Measurements from ENCODE around the gene AFAP1.

AFAP1 gene

DNA sequence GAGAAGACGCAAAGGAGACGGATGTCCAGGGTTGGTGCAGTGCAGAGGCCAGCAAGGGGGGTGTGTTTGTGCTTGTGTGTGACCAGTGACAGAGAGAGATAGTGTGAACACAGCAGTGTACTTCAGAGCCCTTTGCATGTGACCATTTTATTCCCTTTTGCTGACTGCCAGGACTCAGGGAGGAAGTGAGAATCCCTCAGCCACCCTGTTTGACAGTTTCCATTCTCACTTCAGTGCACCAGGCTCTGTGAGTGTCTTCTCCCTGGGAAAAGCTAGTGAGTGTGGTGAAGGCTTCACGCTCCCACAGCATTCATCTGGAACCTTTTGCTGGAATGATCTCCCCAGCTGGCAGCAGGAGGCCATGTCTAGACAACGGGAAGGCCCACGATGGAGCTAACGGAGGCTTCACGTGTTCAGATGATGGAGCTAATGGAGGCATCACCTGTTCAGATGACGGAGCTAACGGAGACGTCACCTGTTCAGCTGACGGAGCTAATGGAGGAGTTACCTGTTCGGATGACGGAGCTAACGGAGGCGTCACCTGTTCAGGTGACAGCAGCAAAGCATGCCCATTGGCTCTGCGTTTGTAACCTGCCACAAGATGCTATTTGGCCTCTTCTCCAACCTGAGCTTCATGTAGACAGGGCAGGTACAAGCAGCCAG lies 195.4 kb downstream of the AFAP1 start:
- DNase-seq (ENCODE audit: insufficient read length) (no peak), FAIRE-seq (no peak)
- TF ChIP-seq TAF1 (IDR thresholded peaks at IDR 0.05; ENCODE audit: borderline replicate concordance, low read depth, low read length) (no peak), POLR2A (IDR thresholded peaks at IDR 0.05; ENCODE audit: low read depth, low read length) (no peak), POLR2AphosphoS5 (IDR thresholded peaks at IDR 0.05; ENCODE audit: low read depth, low read length) (no peak)

DNA sequence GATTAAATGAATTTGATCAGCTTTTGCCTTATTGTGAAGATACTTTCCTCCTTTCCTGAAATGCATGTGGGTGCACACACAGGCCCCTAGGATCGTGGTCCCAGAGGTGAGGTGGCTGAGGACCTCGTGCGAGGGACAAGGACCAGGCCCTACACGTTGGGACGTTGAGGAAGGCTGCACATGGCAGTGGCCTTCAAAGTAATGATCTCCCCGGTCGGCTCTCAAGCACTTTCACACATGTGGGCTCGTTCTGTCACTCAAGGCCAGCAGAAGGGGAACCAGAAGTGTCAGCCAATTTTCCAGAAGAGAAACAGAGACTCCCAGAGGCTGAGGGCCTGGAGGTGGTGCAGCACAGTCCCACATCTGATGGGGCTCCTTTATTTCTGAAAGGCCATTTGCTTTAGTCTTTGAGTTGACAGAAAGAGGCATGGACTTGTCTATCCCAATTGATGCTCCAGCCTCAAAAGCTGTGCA lies 196.8 kb downstream of the AFAP1 start:
- TF ChIP-seq POLR2AphosphoS5 (IDR thresholded peaks at IDR 0.05; ENCODE audit: low read depth, low read length) = no peak
- DNase-seq (ENCODE audit: insufficient read length) (no peak), FAIRE-seq (no peak)

DNA sequence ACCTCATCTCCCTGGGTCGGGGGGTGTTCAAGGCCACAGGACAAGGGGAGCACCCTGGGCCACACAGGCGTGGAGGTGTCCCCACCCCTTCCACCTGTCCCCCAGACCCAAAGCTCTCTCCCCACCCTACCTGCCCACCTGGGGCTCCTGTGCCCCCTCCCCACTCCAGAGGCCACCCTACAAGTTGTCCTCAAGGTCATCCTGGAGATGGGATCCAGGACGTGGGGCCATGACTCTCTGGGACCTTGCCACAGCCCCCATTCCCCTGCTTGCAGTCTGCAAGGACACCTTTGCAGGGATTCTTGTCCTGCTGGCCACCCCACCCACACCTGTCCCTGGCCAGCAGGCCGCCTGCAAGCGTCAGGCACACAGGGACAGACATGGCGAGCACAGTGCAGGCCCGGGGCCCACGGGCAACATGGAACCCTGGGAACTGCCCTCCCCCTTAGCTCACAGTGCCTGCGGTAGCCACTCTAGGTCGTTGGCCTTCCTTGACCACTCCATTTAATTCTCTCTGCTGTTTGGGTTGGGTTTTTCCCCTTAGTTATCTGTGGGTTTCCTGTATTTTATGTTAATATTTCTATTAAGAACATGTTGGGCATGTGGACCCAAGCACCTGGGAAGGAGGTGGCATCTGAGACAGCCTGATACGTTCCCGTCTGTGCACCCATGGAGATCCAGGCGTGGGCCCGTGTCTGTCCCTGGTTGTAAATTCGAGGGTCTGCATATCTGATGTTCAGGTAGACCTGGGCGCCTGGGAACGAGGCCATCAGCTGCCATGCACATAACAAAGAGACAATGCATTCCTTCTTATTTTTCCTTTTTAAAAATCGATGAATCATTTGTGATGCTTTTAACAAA lies 197.5 kb downstream of the AFAP1 start:
- no peak for FAIRE-seq
- no peak for DNase-seq (ENCODE audit: insufficient read length)
- no peak for TF ChIP-seq POLR2A (IDR thresholded peaks at IDR 0.05; ENCODE audit: low read depth, low read length)
- TF ChIP-seq POLR2AphosphoS5 (IDR thresholded peaks at IDR 0.05; ENCODE audit: low read depth, low read length) = no peak
- TF ChIP-seq TAF1 (IDR thresholded peaks at IDR 0.05; ENCODE audit: borderline replicate concordance, low read depth, low read length) = no peak

DNA sequence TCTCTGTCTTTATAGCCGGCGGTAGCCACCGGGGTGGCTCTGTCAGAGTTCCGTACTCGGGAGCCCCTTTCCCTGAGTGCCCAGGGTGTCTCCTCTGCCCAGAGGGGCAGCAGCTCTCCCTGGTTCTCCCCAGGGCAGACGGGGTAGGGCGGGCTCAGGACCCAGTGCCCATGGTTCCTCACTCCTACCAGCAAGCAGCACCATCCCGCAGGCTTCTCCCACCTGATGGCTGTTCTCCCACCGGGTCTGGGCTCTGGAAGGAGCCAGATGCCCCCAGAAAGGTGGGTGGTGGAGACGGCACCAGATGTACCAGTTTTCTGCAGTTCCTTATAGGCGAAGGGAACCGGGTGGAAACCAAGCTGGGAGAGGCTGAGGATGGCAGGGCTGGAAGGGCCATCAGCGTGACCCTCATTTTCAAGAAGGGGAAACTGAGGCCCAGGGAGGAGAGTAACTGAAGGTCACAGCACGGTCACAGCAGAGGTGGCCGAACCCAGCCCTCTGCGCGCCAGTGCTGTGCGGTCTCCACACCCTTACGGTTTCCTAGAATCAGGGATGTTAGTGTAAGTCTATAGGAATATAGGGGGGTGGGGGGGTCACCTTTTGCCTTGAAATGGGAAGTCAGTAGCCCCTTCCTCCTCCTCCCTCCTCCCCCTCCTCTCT lies 198.7 kb downstream of the AFAP1 start:
- no peak for TF ChIP-seq POLR2A (IDR thresholded peaks at IDR 0.05; ENCODE audit: low read depth, low read length)
- no peak for TF ChIP-seq TAF1 (IDR thresholded peaks at IDR 0.05; ENCODE audit: borderline replicate concordance, low read depth, low read length)
- TF ChIP-seq POLR2AphosphoS5 (IDR thresholded peaks at IDR 0.05; ENCODE audit: low read depth, low read length) = no peak
- no peak for FAIRE-seq
- DNase-seq (ENCODE audit: insufficient read length) = no peak

DNA sequence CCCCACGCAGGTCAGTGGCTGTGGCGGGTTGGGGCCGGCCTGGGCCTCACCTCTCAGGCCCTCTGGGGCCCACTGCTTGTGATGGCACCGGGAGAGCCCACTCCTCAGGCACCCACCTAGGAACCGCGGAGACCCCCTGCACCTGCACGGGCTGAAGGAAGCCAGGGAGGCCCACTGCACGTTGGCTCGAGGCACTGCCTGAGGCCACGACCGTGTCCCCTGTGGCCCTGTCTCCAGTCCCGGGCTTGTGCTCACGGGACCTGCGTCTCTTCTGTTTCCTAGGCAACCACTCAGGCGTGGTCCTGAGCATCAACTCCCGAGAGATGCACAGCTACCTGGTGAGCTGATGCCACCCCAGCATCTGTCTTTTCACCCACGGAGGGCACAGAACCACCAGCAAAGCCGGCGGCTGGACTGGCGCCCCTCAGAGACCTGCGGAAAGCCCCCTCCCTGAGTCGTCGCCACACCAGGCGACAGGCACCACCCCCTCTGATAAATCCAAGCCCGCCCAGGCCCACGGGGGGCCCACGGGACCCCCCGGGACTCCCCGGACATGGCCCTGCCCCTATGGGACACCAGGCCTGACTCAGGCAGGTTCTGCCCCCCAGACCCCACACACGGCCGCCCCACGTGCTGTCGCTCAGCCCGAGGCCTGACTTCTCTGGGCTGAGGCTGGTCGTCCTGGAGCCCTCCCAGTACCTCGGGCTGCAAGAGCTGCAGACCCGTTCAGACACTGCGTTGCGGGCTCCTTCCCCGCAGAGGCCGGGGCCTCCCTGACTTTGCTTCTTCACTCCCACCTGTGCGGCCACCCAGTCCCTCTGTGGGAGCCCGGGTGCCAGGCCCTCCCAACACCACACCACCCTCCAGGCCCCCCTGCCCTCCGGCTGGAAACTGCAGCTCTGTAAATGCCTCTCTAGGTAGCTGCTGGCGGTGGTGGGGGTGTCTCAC lies 199.5 kb downstream of the AFAP1 start:
- DNase-seq (ENCODE audit: insufficient read length) (no peak), FAIRE-seq (no peak)
- no peak for TF ChIP-seq POLR2AphosphoS5 (IDR thresholded peaks at IDR 0.05; ENCODE audit: low read depth, low read length)
- TF ChIP-seq POLR2A (IDR thresholded peaks at IDR 0.05; ENCODE audit: low read depth, low read length) = no peak
- no peak for TF ChIP-seq TAF1 (IDR thresholded peaks at IDR 0.05; ENCODE audit: borderline replicate concordance, low read depth, low read length)

DNA sequence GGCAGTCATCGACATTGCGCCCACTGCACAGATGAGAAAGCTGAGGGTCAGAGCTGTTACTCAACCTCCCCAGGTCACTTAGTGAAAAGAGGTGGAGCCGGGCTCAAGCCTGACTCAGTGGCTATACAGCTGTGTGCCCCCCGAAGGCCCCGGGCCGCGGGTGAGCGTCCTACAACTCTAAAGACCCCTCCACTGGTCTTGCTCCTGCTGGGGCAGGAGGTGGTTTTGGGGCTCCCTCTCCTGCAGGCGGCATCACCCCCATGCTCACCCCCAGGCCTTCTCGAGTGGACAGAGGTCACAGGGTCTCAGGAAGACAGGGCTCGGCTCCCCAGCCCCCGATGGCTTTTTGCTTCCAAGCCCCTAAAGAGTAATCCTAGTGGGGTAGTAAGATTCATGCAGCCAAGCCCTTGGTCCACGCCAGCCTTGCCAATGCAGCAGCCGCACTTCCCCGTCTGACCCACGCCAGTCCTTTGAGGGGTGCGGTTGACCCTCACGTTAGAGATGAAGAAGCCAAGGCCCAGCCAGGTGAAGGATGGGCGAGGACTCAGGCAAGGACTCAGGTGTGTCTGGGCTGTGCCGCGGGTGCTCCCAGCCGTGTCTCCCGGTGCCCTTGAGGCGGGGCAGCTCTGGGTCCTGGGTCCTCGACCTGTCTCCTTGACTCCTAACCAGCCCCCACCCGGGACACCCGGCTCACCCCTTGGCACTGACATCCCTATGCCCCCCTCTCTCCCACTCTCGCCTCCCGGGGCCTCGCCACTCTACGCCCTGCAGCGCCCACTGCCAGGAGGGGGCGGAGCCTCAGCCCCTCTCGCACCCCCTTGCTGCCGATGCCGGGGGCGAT lies 200.4 kb downstream of the AFAP1 start:
- no peak for DNase-seq (ENCODE audit: insufficient read length)
- FAIRE-seq = no peak
- TF ChIP-seq TAF1 (IDR thresholded peaks at IDR 0.05; ENCODE audit: borderline replicate concordance, low read depth, low read length) (no peak), POLR2A (IDR thresholded peaks at IDR 0.05; ENCODE audit: low read depth, low read length) (no peak), POLR2AphosphoS5 (IDR thresholded peaks at IDR 0.05; ENCODE audit: low read depth, low read length) (no peak)

DNA sequence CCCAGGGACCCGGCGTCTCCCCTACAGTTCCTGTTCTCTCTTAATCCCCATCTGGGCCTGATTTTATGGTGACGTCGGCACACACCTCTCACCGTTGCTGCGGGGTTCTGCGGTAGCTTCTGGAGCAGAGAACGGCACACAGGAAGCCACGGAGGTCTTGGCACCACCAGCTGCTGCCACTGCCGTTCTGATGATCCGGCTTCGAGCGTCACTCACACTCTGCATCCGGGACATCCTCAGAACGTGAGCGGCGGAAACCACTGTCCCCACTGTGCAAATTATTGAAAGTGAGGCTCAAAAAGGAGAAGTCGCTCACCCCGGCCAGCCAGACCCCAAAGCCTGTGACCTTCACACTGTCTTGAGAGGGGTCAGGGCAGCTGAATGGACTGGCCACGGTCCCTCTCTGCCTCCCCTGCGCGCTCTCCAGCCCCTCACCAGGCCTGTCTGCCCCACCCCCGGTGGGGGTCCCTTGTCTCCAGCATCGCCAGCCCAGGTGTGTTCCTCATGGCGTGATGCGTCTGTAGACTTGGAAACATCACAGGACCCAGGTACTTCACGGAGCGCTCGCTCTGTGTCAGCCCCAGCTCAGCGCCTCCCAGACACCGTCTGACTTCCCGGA lies 201.1 kb downstream of the AFAP1 start:
- FAIRE-seq (no peak), DNase-seq (ENCODE audit: insufficient read length) (no peak)
- TF ChIP-seq POLR2A (IDR thresholded peaks at IDR 0.05; ENCODE audit: low read depth, low read length) (no peak), POLR2AphosphoS5 (IDR thresholded peaks at IDR 0.05; ENCODE audit: low read depth, low read length) (no peak), TAF1 (IDR thresholded peaks at IDR 0.05; ENCODE audit: borderline replicate concordance, low read depth, low read length) (no peak)

DNA sequence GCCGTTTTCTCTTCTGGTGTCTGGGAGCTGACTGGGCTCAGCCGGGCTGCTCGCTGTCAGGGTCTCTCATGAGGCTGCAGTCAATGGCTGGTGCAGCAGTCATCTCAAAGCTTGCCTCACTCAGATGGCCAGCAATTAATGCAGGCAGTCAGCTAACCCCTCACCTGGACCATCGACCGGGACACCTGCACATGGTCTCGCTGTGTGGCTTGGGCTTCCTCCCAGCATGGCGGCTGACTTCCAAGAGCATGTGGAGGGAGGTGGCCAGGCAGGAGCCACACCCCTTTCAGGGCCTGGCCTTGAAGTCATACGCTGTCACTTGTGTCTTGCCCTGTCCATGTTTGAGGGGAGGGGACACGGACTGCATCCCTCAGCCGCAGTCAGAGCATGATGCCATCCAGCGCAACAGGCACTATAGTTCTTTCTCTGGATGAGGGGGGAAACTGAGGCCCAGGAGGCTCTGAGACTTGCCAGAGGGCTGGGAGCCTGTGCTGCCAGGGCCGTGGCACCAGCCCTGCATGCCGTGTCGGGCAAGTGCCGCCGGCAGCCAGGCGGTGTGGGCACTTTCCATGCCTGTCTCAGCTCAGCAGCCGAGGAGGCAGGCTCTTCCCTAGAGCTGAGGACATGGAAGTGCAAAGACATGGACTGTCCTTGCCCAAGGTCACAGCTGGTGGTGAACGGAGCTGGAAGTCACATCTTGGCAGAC lies 201.8 kb downstream of the AFAP1 start:
- FAIRE-seq (no peak), DNase-seq (ENCODE audit: insufficient read length) (no peak)
- TF ChIP-seq TAF1 (IDR thresholded peaks at IDR 0.05; ENCODE audit: borderline replicate concordance, low read depth, low read length) (no peak), POLR2AphosphoS5 (IDR thresholded peaks at IDR 0.05; ENCODE audit: low read depth, low read length) (no peak), POLR2A (IDR thresholded peaks at IDR 0.05; ENCODE audit: low read depth, low read length) (no peak)

DNA sequence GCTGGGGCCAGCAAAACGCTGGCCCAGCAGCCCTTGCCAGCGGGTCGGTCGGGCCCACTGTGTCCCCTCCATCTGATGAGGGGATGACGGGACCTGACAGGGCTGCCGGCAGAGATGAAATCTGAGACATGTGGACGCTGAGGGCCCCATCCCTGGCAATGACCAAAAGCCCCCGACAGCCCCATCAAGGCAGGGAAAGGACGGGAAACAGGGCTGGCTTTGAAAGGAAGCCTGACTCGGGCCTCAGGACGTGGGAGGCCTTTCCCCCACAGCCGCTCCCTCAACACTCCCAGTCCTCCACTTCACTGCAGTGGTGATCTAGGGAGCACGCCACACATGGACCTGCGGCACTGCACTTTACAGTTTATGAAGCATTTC lies 202.4 kb downstream of the AFAP1 start:
- no peak for TF ChIP-seq TAF1 (IDR thresholded peaks at IDR 0.05; ENCODE audit: borderline replicate concordance, low read depth, low read length)
- no peak for TF ChIP-seq POLR2AphosphoS5 (IDR thresholded peaks at IDR 0.05; ENCODE audit: low read depth, low read length)
- TF ChIP-seq POLR2A (IDR thresholded peaks at IDR 0.05; ENCODE audit: low read depth, low read length) = no peak
- DNase-seq (ENCODE audit: insufficient read length) (no peak), FAIRE-seq (no peak)
